ENCODE results near the gene INPP4B. TPM values are rescaled to one million over a fixed set of nuclear protein-coding genes. Genes with fewer than 3 reads are reported as not detected.

INPP4B gene
- total RNA-seq, 1 experiment from 2014 or later = 14.3 TPM

- POLR2A ChIA-PET = no interaction called here
- BruUV-seq (replicated peaks) = no TSS peak
- no peaks in the 10 kb centered on the region for H3K79me2 ChIP-seq (ENCODE audit: insufficient read depth, low read length)
- no peaks in the 10 kb centered on the region for H4K20me1 ChIP-seq (ENCODE audit: insufficient read depth)
- CTCF ChIA-PET = no interaction called here
- peak overlapping the region; percentile 59 for H2AFZ ChIP-seq (ENCODE audit: low read depth, low read length, poor library complexity, severe bottlenecking)
- H3K4me1 ChIP-seq (ENCODE audit: control insufficient read depth in 1 of 2, insufficient read depth in 2 of 2, low read length in 2 of 2) = peaks cover 2 to 21% of the 10 kb centered on the region in 2 experiments
- H3K36me3 ChIP-seq (ENCODE audit: control insufficient read depth in 1 of 2, insufficient read depth in 2 of 2, low read length in 2 of 2) = no peaks in the 10 kb centered on the region
- ATAC-seq (peak; percentile 73), DNase-seq (ENCODE audit: low read depth, low spot score) (no peak)
- TF ChIP-seq ZNF274 (IDR thresholded peaks at IDR 0.05; ENCODE audit: low read depth, low read length) = no peak
- TF ChIP-seq EZH2phosphoT487 (IDR thresholded peaks at IDR 0.05; ENCODE audit: borderline replicate concordance) = no peak
- no peak for TF ChIP-seq SP1 (IDR thresholded peaks at IDR 0.05; ENCODE audit: low read depth)
- TF ChIP-seq POLR2A (IDR thresholded peaks at IDR 0.05; ENCODE audit: borderline replicate concordance, extremely low read depth, insufficient read depth, insufficient read length) = no peak
- no peak for TF ChIP-seq CEBPB (IDR thresholded peaks at IDR 0.05; ENCODE audit: low read depth)
- peak; percentile 29 for TF ChIP-seq RAD21 (IDR thresholded peaks at IDR 0.05; ENCODE audit: low read depth)
- TF ChIP-seq, protein P1, sequence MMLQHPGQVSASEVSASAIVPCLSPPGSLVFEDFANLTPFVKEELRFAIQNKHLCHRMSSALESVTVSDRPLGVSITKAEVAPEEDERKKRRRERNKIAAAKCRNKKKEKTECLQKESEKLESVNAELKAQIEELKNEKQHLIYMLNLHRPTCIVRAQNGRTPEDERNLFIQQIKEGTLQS (IDR thresholded peaks at IDR 0.05) = no peak
- TF ChIP-seq YY1 (IDR thresholded peaks at IDR 0.05; ENCODE audit: extremely low read depth, insufficient replicate concordance, low read depth, low read length) = no peak
- TF ChIP-seq, protein P2, sequence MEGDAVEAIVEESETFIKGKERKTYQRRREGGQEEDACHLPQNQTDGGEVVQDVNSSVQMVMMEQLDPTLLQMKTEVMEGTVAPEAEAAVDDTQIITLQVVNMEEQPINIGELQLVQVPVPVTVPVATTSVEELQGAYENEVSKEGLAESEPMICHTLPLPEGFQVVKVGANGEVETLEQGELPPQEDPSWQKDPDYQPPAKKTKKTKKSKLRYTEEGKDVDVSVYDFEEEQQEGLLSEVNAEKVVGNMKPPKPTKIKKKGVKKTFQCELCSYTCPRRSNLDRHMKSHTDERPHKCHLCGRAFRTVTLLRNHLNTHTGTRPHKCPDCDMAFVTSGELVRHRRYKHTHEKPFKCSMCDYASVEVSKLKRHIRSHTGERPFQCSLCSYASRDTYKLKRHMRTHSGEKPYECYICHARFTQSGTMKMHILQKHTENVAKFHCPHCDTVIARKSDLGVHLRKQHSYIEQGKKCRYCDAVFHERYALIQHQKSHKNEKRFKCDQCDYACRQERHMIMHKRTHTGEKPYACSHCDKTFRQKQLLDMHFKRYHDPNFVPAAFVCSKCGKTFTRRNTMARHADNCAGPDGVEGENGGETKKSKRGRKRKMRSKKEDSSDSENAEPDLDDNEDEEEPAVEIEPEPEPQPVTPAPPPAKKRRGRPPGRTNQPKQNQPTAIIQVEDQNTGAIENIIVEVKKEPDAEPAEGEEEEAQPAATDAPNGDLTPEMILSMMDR (IDR thresholded peaks at IDR 0.05 in 2 of 3, conservative IDR thresholded peaks at IDR 0.05 in 1 of 3; ENCODE audit: borderline replicate concordance in 1 of 3, insufficient read depth in 1 of 3, low read depth in 2 of 3, low read length in 2 of 3) = peak in 2 of 3 experiments; percentile 34 to 39; a peak in 3 of 6 replicates
- no peak for TF ChIP-seq SRF (IDR thresholded peaks at IDR 0.05; ENCODE audit: low read depth)
- TF ChIP-seq SIN3A (IDR thresholded peaks at IDR 0.05; ENCODE audit: low read depth) = no peak
- no peak for TF ChIP-seq JUND (IDR thresholded peaks at IDR 0.05)
- TF ChIP-seq, protein P3, sequence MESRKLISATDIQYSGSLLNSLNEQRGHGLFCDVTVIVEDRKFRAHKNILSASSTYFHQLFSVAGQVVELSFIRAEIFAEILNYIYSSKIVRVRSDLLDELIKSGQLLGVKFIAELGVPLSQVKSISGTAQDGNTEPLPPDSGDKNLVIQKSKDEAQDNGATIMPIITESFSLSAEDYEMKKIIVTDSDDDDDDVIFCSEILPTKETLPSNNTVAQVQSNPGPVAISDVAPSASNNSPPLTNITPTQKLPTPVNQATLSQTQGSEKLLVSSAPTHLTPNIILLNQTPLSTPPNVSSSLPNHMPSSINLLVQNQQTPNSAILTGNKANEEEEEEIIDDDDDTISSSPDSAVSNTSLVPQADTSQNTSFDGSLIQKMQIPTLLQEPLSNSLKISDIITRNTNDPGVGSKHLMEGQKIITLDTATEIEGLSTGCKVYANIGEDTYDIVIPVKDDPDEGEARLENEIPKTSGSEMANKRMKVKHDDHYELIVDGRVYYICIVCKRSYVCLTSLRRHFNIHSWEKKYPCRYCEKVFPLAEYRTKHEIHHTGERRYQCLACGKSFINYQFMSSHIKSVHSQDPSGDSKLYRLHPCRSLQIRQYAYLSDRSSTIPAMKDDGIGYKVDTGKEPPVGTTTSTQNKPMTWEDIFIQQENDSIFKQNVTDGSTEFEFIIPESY (IDR thresholded peaks at IDR 0.05; ENCODE audit: extremely low read depth, insufficient replicate concordance, low read length) = no peak
- intact Hi-C loops (cut with micrococcal nuclease) = no loop called here
- no peaks in the 10 kb centered on the region for H3K27me3 ChIP-seq (ENCODE audit: insufficient read depth, low read length)
- RAD21 ChIA-PET (ENCODE audit: low non-redundant PET in 1 of 2, low total read pairs in 2 of 2, uncharacterized antibody in 2 of 2, unreplicated experiment in 2 of 2) = no interaction called here
- no peaks in the 10 kb centered on the region; a peak in 1 of 4 replicates for H3K9me3 ChIP-seq (ENCODE audit: control insufficient read depth in 1 of 2, insufficient read depth in 1 of 2, low read depth in 1 of 2, low read length in 2 of 2)
- peak overlapping the region; percentile 59; the same call in 1 of the 2 replicates for H3K27ac ChIP-seq (ENCODE audit: low read depth, low read length)
- H3K9ac ChIP-seq (ENCODE audit: low read length) = no peak overlapping the region
- no peak overlapping the region for H3K4me2 ChIP-seq (ENCODE audit: low read length)
- H3K9me2 ChIP-seq (ENCODE audit: insufficient read depth) = no peaks in the 10 kb centered on the region
- H3K4me3 ChIP-seq (replicated peaks in 1 of 2; ENCODE audit: low read depth in 1 of 2, low read length in 2 of 2) = no peak overlapping the region
Measured at GRCh38 chr4:142741995-142742394, 104.1 kb downstream of the INPP4B start.
